ENCODE measurements around the gene ISCA2.

ISCA2 gene

DNA sequence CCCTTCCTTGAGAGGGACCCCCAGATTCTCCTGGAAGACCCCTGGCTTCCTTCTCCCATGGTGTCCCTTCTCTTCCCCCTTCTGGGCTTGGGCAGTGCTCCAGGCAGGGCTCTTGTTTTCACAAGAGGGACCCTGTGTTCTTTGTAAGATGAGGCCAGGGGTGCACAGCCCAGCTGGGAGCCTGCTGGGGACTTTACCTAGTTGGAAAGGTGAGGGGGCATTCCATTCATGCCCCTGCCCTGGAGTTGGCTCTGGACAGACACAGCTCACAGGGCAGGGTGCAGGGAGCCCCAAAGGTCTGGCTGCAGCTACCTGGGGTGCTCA lies 31.2 kb downstream of the ISCA2 start:
- H2BK15ac ChIP-seq (ENCODE audit: low read depth, poor library complexity, severe bottlenecking), result no peak overlapping the region
- H2BK5ac ChIP-seq (ENCODE audit: low read depth, low read length, poor library complexity, severe bottlenecking), result no peak overlapping the region
- no peak overlapping the region for H4K91ac ChIP-seq (ENCODE audit: low read length)
- no peak overlapping the region for H2AFZ ChIP-seq (ENCODE audit: low read depth, low read length)
- H3K27ac ChIP-seq (ENCODE audit: low read length, poor library complexity, severe bottlenecking), result no peak overlapping the region
- no peak overlapping the region for H3K14ac ChIP-seq (ENCODE audit: low read length in 2 of 2)
- H3K9me3 ChIP-seq (ENCODE audit: control insufficient read depth, low read length), result no peaks in the 10 kb centered on the region
- no peak overlapping the region for H3K4ac ChIP-seq (ENCODE audit: low read depth in 1 of 2, low read length in 2 of 2)
- no peak overlapping the region for H2BK120ac ChIP-seq (ENCODE audit: low read depth, low read length)
- no peak overlapping the region for H2AK5ac ChIP-seq (ENCODE audit: low read length, severe bottlenecking)
- no peaks in the 10 kb centered on the region for H3K27me3 ChIP-seq (ENCODE audit: control insufficient read depth in 1 of 2, insufficient read depth in 1 of 2, low read length in 2 of 2)
- no peak overlapping the region for H3K9ac ChIP-seq (ENCODE audit: low read length)
- no peak overlapping the region for H2BK12ac ChIP-seq (ENCODE audit: low read length in 2 of 2)
- no peak overlapping the region for H3K4me2 ChIP-seq (ENCODE audit: low read length, poor library complexity, severe bottlenecking)
- H3K18ac ChIP-seq (ENCODE audit: low read depth in 1 of 2, low read length in 2 of 2), result no peak overlapping the region
- no peak overlapping the region for H4K8ac ChIP-seq (ENCODE audit: low read length)
- no peak overlapping the region for H3K23ac ChIP-seq (ENCODE audit: low read length in 2 of 2)
- peaks cover 20% of the 10 kb centered on the region for H3K79me1 ChIP-seq (replicated peaks; ENCODE audit: low read length, poor library complexity, severe bottlenecking)
- peaks cover 13% of the 10 kb centered on the region for H3K4me1 ChIP-seq (ENCODE audit: control insufficient read depth, insufficient read depth, low read depth, low read length)
- H3K36me3 ChIP-seq (ENCODE audit: control insufficient read depth in 1 of 2, insufficient read depth in 2 of 2, low read depth in 1 of 2, low read length in 2 of 2), result peaks cover 84 to 88% of the 10 kb centered on the region in 2 experiments
- DNase-seq, result no peak
- no peak overlapping the region for H3K4me3 ChIP-seq (ENCODE audit: insufficient read depth in 1 of 2, low read depth in 1 of 2, low read length in 2 of 2)

DNA sequence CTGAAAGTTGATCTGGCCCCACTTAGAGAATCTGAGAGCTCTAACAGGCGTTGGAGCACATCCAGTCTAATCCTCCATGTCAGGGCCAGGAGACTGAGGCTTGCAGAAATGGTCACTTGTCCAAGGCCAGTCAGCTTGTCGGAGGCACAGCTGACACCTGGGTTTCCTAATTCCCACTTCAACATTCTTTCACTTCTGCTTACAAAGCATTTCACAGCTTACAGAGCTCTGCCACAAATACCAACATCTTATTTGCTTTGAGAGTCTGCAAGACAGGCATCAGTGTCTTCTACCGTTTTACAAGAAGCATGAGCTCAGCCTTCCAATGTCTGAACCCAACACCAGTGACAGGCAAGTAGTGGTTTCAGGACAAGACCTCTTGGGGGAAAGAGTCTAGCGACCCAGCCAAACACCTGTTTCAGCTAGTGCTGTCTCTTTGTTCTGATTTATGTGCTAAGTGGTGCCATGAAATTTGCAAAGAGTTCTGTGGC lies 31.8 kb downstream of the ISCA2 start:
- Histone ChIP-seq H2BK15ac (ENCODE audit: low read depth, poor library complexity, severe bottlenecking) (no peak overlapping the region), H2BK12ac (ENCODE audit: low read length in 2 of 2) (no peak overlapping the region), H2AFZ (ENCODE audit: low read depth, low read length) (no peak overlapping the region), H2BK120ac (ENCODE audit: low read depth, low read length) (no peak overlapping the region), H3K4me3 (ENCODE audit: insufficient read depth in 1 of 2, low read depth in 1 of 2, low read length in 2 of 2) (no peak overlapping the region), H3K23ac (ENCODE audit: low read length in 2 of 2) (no peak overlapping the region), H3K27ac (ENCODE audit: low read length, poor library complexity, severe bottlenecking) (no peak overlapping the region), H3K4me2 (ENCODE audit: low read length, poor library complexity, severe bottlenecking) (no peak overlapping the region), H4K91ac (ENCODE audit: low read length) (no peak overlapping the region), H3K36me3 (ENCODE audit: control insufficient read depth in 1 of 2, insufficient read depth in 2 of 2, low read depth in 1 of 2, low read length in 2 of 2) (peaks cover 84 to 91% of the 10 kb centered on the region in 2 experiments), H3K9me3 (ENCODE audit: control insufficient read depth, low read length) (no peaks in the 10 kb centered on the region), H3K4me1 (ENCODE audit: control insufficient read depth, insufficient read depth, low read depth, low read length) (peaks cover 13% of the 10 kb centered on the region), H3K4ac (ENCODE audit: low read depth in 1 of 2, low read length in 2 of 2) (no peak overlapping the region), H3K9ac (ENCODE audit: low read length) (no peak overlapping the region), H3K14ac (ENCODE audit: low read length in 2 of 2) (no peak overlapping the region), H3K27me3 (ENCODE audit: control insufficient read depth in 1 of 2, insufficient read depth in 1 of 2, low read length in 2 of 2) (no peaks in the 10 kb centered on the region), H4K8ac (ENCODE audit: low read length) (no peak overlapping the region), H3K79me1 (replicated peaks; ENCODE audit: low read length, poor library complexity, severe bottlenecking) (peaks cover 23% of the 10 kb centered on the region), H2BK5ac (ENCODE audit: low read depth, low read length, poor library complexity, severe bottlenecking) (no peak overlapping the region), H3K18ac (ENCODE audit: low read depth in 1 of 2, low read length in 2 of 2) (no peak overlapping the region), H2AK5ac (ENCODE audit: low read length, severe bottlenecking) (no peak overlapping the region)
- DNase-seq, result no peak
- WGBS, result 68% methylated on average over 4 of the region's 4 CpGs

DNA sequence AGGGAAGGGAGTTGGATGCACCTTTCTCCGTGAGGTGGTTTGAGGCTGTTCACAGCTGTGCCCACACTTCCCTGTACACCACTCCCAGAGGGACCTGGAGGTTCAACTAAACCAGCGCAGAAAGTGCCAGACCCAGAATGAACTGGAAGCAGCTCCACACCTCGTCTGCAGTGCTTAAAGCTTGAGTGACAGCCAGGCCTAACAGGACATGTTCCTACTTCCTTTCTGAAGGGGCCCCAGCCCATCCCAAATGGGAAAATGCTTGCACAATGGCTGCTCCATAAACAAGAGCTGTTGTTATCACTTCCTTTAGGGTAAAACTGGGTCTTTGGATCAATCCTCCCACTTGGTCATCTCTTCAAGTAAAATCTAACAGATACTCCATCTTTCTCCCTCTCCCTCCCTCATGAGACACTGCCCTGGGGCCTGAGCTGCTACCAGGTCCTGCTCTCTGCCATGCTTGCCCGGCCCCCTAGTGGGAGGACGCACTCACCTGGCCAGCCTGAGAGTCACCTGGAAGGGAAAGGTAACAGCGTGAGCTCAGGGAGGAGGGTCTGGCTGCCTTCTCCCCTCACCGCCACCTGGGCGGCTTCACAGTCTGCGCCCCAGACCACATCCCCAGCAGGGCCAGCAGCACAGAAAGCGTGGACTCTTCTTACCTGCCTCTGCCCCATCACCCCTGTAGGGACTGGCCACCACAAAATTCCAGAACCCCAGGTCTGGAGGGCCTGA lies 33.5 kb downstream of the ISCA2 start:
- Histone ChIP-seq H2BK12ac (ENCODE audit: low read length in 2 of 2) (no peak overlapping the region), H3K23ac (ENCODE audit: low read length in 2 of 2) (no peak overlapping the region), H2BK5ac (ENCODE audit: low read depth, low read length, poor library complexity, severe bottlenecking) (no peak overlapping the region), H3K9ac (ENCODE audit: low read length) (no peak overlapping the region), H2AFZ (ENCODE audit: low read depth, low read length) (no peak overlapping the region), H3K4me3 (ENCODE audit: insufficient read depth in 1 of 2, low read depth in 1 of 2, low read length in 2 of 2) (no peak overlapping the region), H3K4ac (ENCODE audit: low read depth in 1 of 2, low read length in 2 of 2) (no peak overlapping the region), H3K14ac (ENCODE audit: low read length in 2 of 2) (no peak overlapping the region), H3K27ac (ENCODE audit: low read length, poor library complexity, severe bottlenecking) (no peak overlapping the region), H3K4me1 (ENCODE audit: control insufficient read depth, insufficient read depth, low read depth, low read length) (peaks cover 16% of the 10 kb centered on the region), H4K8ac (ENCODE audit: low read length) (no peak overlapping the region), H2BK120ac (ENCODE audit: low read depth, low read length) (no peak overlapping the region), H2AK5ac (ENCODE audit: low read length, severe bottlenecking) (no peak overlapping the region), H3K36me3 (ENCODE audit: control insufficient read depth in 1 of 2, insufficient read depth in 2 of 2, low read depth in 1 of 2, low read length in 2 of 2) (peaks cover 82 to 94% of the 10 kb centered on the region in 2 experiments), H3K9me3 (ENCODE audit: control insufficient read depth, low read length) (no peaks in the 10 kb centered on the region), H3K18ac (ENCODE audit: low read depth in 1 of 2, low read length in 2 of 2) (no peak overlapping the region), H3K79me1 (replicated peaks; ENCODE audit: low read length, poor library complexity, severe bottlenecking) (peaks cover 15% of the 10 kb centered on the region), H2BK15ac (ENCODE audit: low read depth, poor library complexity, severe bottlenecking) (no peak overlapping the region), H3K27me3 (ENCODE audit: control insufficient read depth in 1 of 2, insufficient read depth in 1 of 2, low read length in 2 of 2) (no peaks in the 10 kb centered on the region), H4K91ac (ENCODE audit: low read length) (no peak overlapping the region), H3K4me2 (ENCODE audit: low read length, poor library complexity, severe bottlenecking) (no peak overlapping the region)
- DNase-seq, result no peak
- 64% methylated on average over 9 of the region's 10 CpGs for WGBS

DNA sequence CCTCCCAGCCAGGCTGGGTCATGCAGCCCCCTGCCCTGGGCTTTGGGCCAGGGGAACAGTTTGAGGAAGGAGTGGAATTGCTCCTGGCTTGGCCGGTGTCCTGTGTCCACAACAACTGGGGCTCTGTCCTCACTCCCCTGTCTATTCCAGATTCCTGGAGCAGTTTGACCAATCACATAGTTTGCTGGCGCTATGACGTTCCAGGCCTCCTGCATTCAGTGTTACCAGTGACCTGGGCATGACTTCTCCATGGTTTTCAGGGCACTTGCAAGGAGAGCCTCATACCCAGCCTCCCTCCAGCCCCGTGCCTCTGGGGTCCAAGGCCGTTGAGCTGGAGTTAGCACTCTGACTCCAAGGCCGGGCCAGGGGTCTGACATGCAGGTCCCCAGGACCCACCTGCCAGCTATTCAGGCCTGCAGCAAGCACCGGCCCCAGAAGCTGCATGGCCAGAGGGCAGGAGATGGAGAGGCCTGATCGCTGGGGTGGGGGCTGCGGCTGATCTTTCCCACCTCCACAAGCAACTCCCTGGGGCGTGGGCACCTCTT lies 34.2 kb downstream of the ISCA2 start:
- Histone ChIP-seq H3K36me3 (ENCODE audit: control insufficient read depth in 1 of 2, insufficient read depth in 2 of 2, low read depth in 1 of 2, low read length in 2 of 2) (peaks cover 81 to 91% of the 10 kb centered on the region in 2 experiments), H3K9me3 (ENCODE audit: control insufficient read depth, low read length) (no peaks in the 10 kb centered on the region), H3K4me3 (ENCODE audit: insufficient read depth in 1 of 2, low read depth in 1 of 2, low read length in 2 of 2) (no peak overlapping the region), H3K23ac (ENCODE audit: low read length in 2 of 2) (no peak overlapping the region), H3K4me1 (ENCODE audit: control insufficient read depth, insufficient read depth, low read depth, low read length) (peaks cover 18% of the 10 kb centered on the region), H3K4ac (ENCODE audit: low read depth in 1 of 2, low read length in 2 of 2) (no peak overlapping the region), H2BK12ac (ENCODE audit: low read length in 2 of 2) (no peak overlapping the region), H3K4me2 (ENCODE audit: low read length, poor library complexity, severe bottlenecking) (no peak overlapping the region), H3K79me1 (replicated peaks; ENCODE audit: low read length, poor library complexity, severe bottlenecking) (peaks cover 13% of the 10 kb centered on the region), H4K8ac (ENCODE audit: low read length) (no peak overlapping the region), H2AK5ac (ENCODE audit: low read length, severe bottlenecking) (no peak overlapping the region), H3K14ac (ENCODE audit: low read length in 2 of 2) (no peak overlapping the region), H2BK15ac (ENCODE audit: low read depth, poor library complexity, severe bottlenecking) (no peak overlapping the region), H3K27me3 (ENCODE audit: control insufficient read depth in 1 of 2, insufficient read depth in 1 of 2, low read length in 2 of 2) (no peaks in the 10 kb centered on the region), H2BK120ac (ENCODE audit: low read depth, low read length) (no peak overlapping the region), H2BK5ac (ENCODE audit: low read depth, low read length, poor library complexity, severe bottlenecking) (no peak overlapping the region), H3K27ac (ENCODE audit: low read length, poor library complexity, severe bottlenecking) (no peak overlapping the region), H4K91ac (ENCODE audit: low read length) (no peak overlapping the region), H2AFZ (ENCODE audit: low read depth, low read length) (no peak overlapping the region), H3K18ac (ENCODE audit: low read depth in 1 of 2, low read length in 2 of 2) (no peak overlapping the region), H3K9ac (ENCODE audit: low read length) (no peak overlapping the region)
- no peak for DNase-seq
- 88% methylated on average over 7 of the region's 10 CpGs for WGBS
